A549 (cell line): ENCODE data around the gene PTPRJ. TPM values are rescaled to one million over a fixed set of nuclear protein-coding genes. Genes with fewer than 3 reads are reported as not detected.

Experiments used
- ATAC-seq, 2 experiments: fragments of 200-7000 bp in 1 of 2; fragments of >200 bp in 1 of 2; cut with Nextera tagmentation in 1 of 2; cut with Tn5 transposase in 1 of 2; 3 replicates each; pipeline versions ENCODE4 v1.8.0 to v1.9.1; 2018 to 2020; ENCODE audit warnings: mild to moderate bottlenecking in 1 of 2, moderate library complexity in 1 of 2
- CTCF ChIA-PET: fragments of 300-600 bp; sonication (Branson Sonifier 250); formaldehyde crosslinking; extraction: SDS; loops from one replicate; lab custom pipeline; 2021; ENCODE audit warnings: antibody characterized with exemption, inconsistent platforms; lab: Yijun Ruan, JAX
- POLR2A ChIA-PET: fragments of 350-600 bp; formaldehyde crosslinking; extraction: SDS; loops from one replicate; lab custom pipeline; 2021; ENCODE audit warnings: antibody characterized with exemption, inconsistent platforms; lab: Yijun Ruan, JAX
- DNase-seq, 2 experiments: peaks; one replicate each; pipeline versions ENCODE4 v3.0.0 to v3.0.0-alpha.2; 2011 to 2016; ENCODE audit warnings: low read depth in 1 of 2, low spot score in 1 of 2
- FAIRE-seq: peaks from 2 replicates; lab custom pipeline; 2011; peaks lifted over from hg19 to GRCh38; lab: Jason Lieb, UNC
- H3K27ac ChIP-seq, 2 experiments: fragments of >200 bp; sonication (Bioruptor Twin); formaldehyde crosslinking; 3 replicates each; pipeline ENCODE4 v1.5.1; 2016 to 2017
- H3K4me1 ChIP-seq: fragments of >200 bp; sonication (Bioruptor Twin); formaldehyde crosslinking; 3 replicates; pipeline ENCODE4 v1.6.1; 2016
- H3K4me2 ChIP-seq: fragments of >200 bp; sonication (Bioruptor Twin); formaldehyde crosslinking; 3 replicates; pipeline ENCODE4 v1.6.1; 2016
- H3K4me3 ChIP-seq: fragments of >200 bp; sonication (Bioruptor Twin); formaldehyde crosslinking; 3 replicates; pipeline ENCODE4 v1.5.1; 2016
- H3K9me3 ChIP-seq: fragments of >200 bp; sonication (Bioruptor Twin); formaldehyde crosslinking; 3 replicates; pipeline ENCODE4 v1.6.1; 2016
- BHLHE40 ChIP-seq: IDR thresholded peaks from 2 replicates; pipeline ENCODE4 v1.6.1; 2012; ENCODE audit warnings: low read depth, low read length, inconsistent platforms
- CBX8 ChIP-seq: fragments of 200-600 bp; sonication (generic); IDR thresholded peaks from 2 replicates; pipeline ENCODE4 v1.6.1; 2016
- CHD4 ChIP-seq: fragments of 200-600 bp; sonication (generic); IDR thresholded peaks from 2 replicates; pipeline ENCODE4 v1.6.1; 2016; ENCODE audit warnings: antibody characterized with exemption, mild to moderate bottlenecking, borderline replicate concordance
- EHF ChIP-seq: fragments of 250-450 bp; sonication (Bioruptor Pico); IDR thresholded peaks from 2 replicates; pipeline ENCODE4 v1.5.0; 2020; ENCODE audit warnings: mild to moderate bottlenecking
- EHMT2 ChIP-seq: fragments of 200-600 bp; sonication (generic); IDR thresholded peaks from 2 replicates; pipeline ENCODE4 v1.6.1; 2016; ENCODE audit warnings: antibody characterized with exemption, low read depth, mild to moderate bottlenecking, moderate library complexity
- EP300 ChIP-seq, 2 experiments: fragments of >200 bp; sonication (Bioruptor Twin); formaldehyde crosslinking; IDR thresholded peaks; 2 replicates in 1 of 2; 3 replicates in 1 of 2; pipeline ENCODE4 v1.6.1; 2016 to 2017
- FOXS1 ChIP-seq: fragments of 250-450 bp; sonication (Bioruptor Pico); IDR thresholded peaks from 2 replicates; pipeline ENCODE4 v1.5.0; 2020; ENCODE audit warnings: mild to moderate bottlenecking, moderate library complexity
- GATA3 ChIP-seq: IDR thresholded peaks from 2 replicates; pipeline ENCODE4 v1.6.1; 2012; ENCODE audit warnings: borderline replicate concordance
- HEYL ChIP-seq: fragments of 250-450 bp; sonication (Bioruptor Pico); IDR thresholded peaks from 2 replicates; pipeline ENCODE4 v1.8.0; 2021; ENCODE audit warnings: mild to moderate bottlenecking, moderate library complexity
- HOXB5 ChIP-seq: fragments of 250-450 bp; sonication (Bioruptor Pico); IDR thresholded peaks from 2 replicates; pipeline ENCODE4 v1.5.0; 2020; ENCODE audit warnings: mild to moderate bottlenecking, moderate library complexity
- JUN ChIP-seq, 2 experiments: fragments of >200 bp; sonication (Bioruptor Twin); formaldehyde crosslinking; IDR thresholded peaks; 2 replicates in 1 of 2; 3 replicates in 1 of 2; pipeline ENCODE4 v1.6.1; 2016 to 2017
- KDM1A ChIP-seq: fragments of 200-600 bp; sonication (generic); IDR thresholded peaks from 2 replicates; pipeline ENCODE4 v1.6.1; 2016; ENCODE audit warnings: low read depth, mild to moderate bottlenecking
- MAFK ChIP-seq: fragments of 450-650 bp; IDR thresholded peaks from 2 replicates; pipeline ENCODE4 v1.6.1; 2014; ENCODE audit not compliant: partially characterized antibody
- NFE2L2 ChIP-seq: fragments of 150-350 bp; conservative IDR thresholded peaks from 2 replicates; pipeline ENCODE4 v1.6.1; 2014; ENCODE audit warnings: low read length
- RARB ChIP-seq: fragments of 250-450 bp; sonication (Bioruptor Pico); IDR thresholded peaks from 2 replicates; pipeline ENCODE4 v1.8.0; 2021; ENCODE audit warnings: mild to moderate bottlenecking, moderate library complexity
- RNF2 ChIP-seq: fragments of 200-600 bp; sonication (generic); IDR thresholded peaks from 2 replicates; pipeline ENCODE4 v1.6.1; 2016; ENCODE audit warnings: low read depth, mild to moderate bottlenecking, antibody characterized with exemption, moderate library complexity, borderline replicate concordance
- SREBF2 ChIP-seq: fragments of 450-650 bp; IDR thresholded peaks from 2 replicates; pipeline ENCODE4 v1.6.1; 2014; ENCODE audit warnings: mild to moderate bottlenecking, moderate library complexity
- ZFP36 ChIP-seq: fragments of 450-650 bp; IDR thresholded peaks from 2 replicates; pipeline ENCODE4 v1.6.1; 2014; ENCODE audit warnings: borderline replicate concordance; ENCODE audit not compliant: partially characterized antibody
- WGBS: methylation state at CpG from one replicate; pipeline ENCODE4 v1.1.6; 2017; ENCODE audit errors: missing lambda C conversion rate; 5-methylcytosine and 5-hydroxymethylcytosine counted together
- polyA plus RNA-seq, 4 experiments: library from polyadenylated mRNA; depleted of rRNA in 3 of 4; stranded (reverse); fragments of >200 nt; fragmentation: RNase III in 1 of 4; extraction: RNeasy Plus Mini Kit Qiagen cat#74134 plus additional on column Dnase treatment in 1 of 4; gene quantifications; 2 replicates in 3 of 4; 3 replicates in 1 of 4; pipeline ENCODE4 v1.2.3, GENCODE V29; 2011 to 2017
- TF ChIP-seq, protein P1 (sequence below): fragments of 450-650 bp; IDR thresholded peaks from 2 replicates; pipeline ENCODE4 v1.6.1; 2014; ENCODE audit warnings: antibody characterized with exemption
- TF ChIP-seq, protein P2 (sequence below): fragments of >200 bp; sonication (Bioruptor Twin); formaldehyde crosslinking; IDR thresholded peaks from 3 replicates; pipeline ENCODE4 v1.6.1; 2016
- TF ChIP-seq, protein P3 (sequence below): fragments of >200 bp; sonication (Bioruptor Twin); formaldehyde crosslinking; IDR thresholded peaks from 2 replicates; pipeline ENCODE4 v1.6.1; 2016
- TF ChIP-seq, protein P4 (sequence below): fragments of 150-350 bp; IDR thresholded peaks from 2 replicates; pipeline ENCODE4 v1.6.1; 2014; ENCODE audit warnings: low read depth, mild to moderate bottlenecking, low read length
- TF ChIP-seq, protein P5 (sequence below): IDR thresholded peaks from 2 replicates; pipeline ENCODE4 v1.6.1; 2012

PTPRJ gene
- polyA plus RNA-seq, 2 of the 4 experiments (the other 2 are of a cell fraction), result 30.3 to 50.5 TPM

DNA sequence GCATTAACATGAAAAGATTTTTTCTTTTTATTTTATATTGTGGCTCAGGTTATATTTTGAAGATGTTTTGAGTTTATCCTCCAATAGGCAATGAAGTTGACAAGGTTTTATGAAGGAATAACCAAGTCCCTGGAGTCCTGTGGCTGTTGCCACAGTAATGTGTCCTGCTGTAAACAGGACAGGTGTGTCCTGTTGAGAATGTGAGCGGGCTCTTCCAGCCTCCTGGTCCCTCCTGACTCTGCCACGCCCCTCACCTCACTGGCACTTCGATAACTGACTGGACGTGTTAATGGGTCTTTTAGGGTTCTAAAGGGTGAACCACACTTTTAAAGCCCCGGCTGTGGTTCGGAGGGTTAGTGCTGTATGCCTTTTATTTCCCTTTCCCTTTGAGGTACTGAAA is 188.5 kb downstream of the PTPRJ start:
- no peak overlapping the region for H3K27ac ChIP-seq
- no peaks in the 10 kb centered on the region for H3K9me3 ChIP-seq
- TF ChIP-seq NFE2L2 (no peak), RNF2 (no peak), GATA3 (no peak), FOXS1 (CRISPR knock-in tag) (no peak), EHMT2 (no peak), CBX8 (no peak), BHLHE40 (no peak), MAFK (no peak), HOXB5 (CRISPR knock-in tag) (no peak), JUN (IDR thresholded peaks at IDR 0.05) (no peak), ZFP36 (no peak), EP300 (IDR thresholded peaks at IDR 0.05) (no peak), SREBF2 (no peak), CHD4 (no peak), HEYL (CRISPR knock-in tag) (no peak)
- TF ChIP-seq, protein P1, sequence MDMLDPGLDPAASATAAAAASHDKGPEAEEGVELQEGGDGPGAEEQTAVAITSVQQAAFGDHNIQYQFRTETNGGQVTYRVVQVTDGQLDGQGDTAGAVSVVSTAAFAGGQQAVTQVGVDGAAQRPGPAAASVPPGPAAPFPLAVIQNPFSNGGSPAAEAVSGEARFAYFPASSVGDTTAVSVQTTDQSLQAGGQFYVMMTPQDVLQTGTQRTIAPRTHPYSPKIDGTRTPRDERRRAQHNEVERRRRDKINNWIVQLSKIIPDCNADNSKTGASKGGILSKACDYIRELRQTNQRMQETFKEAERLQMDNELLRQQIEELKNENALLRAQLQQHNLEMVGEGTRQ, result no peak
- TF ChIP-seq, protein P2, sequence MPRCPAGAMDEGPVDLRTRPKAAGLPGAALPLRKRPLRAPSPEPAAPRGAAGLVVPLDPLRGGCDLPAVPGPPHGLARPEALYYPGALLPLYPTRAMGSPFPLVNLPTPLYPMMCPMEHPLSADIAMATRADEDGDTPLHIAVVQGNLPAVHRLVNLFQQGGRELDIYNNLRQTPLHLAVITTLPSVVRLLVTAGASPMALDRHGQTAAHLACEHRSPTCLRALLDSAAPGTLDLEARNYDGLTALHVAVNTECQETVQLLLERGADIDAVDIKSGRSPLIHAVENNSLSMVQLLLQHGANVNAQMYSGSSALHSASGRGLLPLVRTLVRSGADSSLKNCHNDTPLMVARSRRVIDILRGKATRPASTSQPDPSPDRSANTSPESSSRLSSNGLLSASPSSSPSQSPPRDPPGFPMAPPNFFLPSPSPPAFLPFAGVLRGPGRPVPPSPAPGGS, result no peak
- TF ChIP-seq, protein P3, sequence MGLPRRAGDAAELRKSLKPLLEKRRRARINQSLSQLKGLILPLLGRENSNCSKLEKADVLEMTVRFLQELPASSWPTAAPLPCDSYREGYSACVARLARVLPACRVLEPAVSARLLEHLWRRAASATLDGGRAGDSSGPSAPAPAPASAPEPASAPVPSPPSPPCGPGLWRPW, result no peak
- TF ChIP-seq, protein P4, sequence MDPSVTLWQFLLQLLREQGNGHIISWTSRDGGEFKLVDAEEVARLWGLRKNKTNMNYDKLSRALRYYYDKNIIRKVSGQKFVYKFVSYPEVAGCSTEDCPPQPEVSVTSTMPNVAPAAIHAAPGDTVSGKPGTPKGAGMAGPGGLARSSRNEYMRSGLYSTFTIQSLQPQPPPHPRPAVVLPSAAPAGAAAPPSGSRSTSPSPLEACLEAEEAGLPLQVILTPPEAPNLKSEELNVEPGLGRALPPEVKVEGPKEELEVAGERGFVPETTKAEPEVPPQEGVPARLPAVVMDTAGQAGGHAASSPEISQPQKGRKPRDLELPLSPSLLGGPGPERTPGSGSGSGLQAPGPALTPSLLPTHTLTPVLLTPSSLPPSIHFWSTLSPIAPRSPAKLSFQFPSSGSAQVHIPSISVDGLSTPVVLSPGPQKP, result no peak
- TF ChIP-seq, all 56 proteins: peak for 0
- ATAC-seq, result no peak
- Histone ChIP-seq H3K4me3 (no peak overlapping the region), H3K4me2 (no peak overlapping the region), H3K4me1 (peaks cover 34% of the 10 kb centered on the region; the same call in 2 of the 3 replicates)
- ChIA-PET POLR2A (no interaction called here), CTCF (interaction anchor here (0.7 kb wide), 1 partner anchor 139 kb away, joined by 3 read pairs; no protein-coding TSS in a partner anchor)
- 95% methylated on average over 6 of the region's 6 CpGs for WGBS
- FAIRE-seq, result no peak
- DNase-seq, result no peak

DNA sequence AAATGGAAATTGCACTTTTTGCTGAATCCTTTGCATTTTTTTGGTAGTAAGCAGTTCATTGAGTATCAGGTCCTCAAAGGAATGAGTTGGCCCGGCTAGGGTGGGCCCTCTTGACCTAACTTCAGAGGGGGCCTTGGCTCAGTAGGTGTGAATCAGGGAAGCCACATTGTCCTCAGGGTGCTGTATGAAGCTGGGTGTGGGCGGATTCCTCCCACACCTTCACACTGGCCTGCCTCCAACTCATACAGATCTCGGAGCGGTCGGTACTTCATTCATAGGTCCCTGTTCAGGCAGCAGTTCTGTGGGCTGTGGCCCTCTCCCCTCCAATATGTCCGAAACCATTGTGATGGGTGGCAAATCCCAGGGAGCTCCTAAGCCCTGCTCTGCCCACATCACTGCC is 188.9 kb downstream of the PTPRJ start:
- no peak for TF ChIP-seq CHD4
- TF ChIP-seq, protein P5, sequence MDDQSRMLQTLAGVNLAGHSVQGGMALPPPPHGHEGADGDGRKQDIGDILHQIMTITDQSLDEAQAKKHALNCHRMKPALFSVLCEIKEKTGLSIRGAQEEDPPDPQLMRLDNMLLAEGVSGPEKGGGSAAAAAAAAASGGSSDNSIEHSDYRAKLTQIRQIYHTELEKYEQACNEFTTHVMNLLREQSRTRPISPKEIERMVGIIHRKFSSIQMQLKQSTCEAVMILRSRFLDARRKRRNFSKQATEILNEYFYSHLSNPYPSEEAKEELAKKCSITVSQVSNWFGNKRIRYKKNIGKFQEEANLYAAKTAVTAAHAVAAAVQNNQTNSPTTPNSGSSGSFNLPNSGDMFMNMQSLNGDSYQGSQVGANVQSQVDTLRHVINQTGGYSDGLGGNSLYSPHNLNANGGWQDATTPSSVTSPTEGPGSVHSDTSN, result no peak
- no peak for TF ChIP-seq KDM1A
- TF ChIP-seq EHF (CRISPR knock-in tag), result no peak
- no peak for TF ChIP-seq RARB
- TF ChIP-seq, all 56 proteins: peak for 0
- FAIRE-seq (no peak), ATAC-seq (no peak), DNase-seq (no peak)
- Histone ChIP-seq H3K4me2 (no peak overlapping the region), H3K4me1 (peaks cover 33% of the 10 kb centered on the region; the same call in 2 of the 3 replicates), H3K9me3 (no peaks in the 10 kb centered on the region), H3K4me3 (no peak overlapping the region), H3K27ac (no peak overlapping the region)
- 94% methylated on average over 6 of the region's 6 CpGs for WGBS
- ChIA-PET CTCF (interaction anchor here (0.7 kb wide), 1 partner anchor 139 kb away, joined by 3 read pairs; no protein-coding TSS in a partner anchor), POLR2A (no interaction called here)
